ENCODE measurements around the gene NPW.

Gene NPW

DNA sequence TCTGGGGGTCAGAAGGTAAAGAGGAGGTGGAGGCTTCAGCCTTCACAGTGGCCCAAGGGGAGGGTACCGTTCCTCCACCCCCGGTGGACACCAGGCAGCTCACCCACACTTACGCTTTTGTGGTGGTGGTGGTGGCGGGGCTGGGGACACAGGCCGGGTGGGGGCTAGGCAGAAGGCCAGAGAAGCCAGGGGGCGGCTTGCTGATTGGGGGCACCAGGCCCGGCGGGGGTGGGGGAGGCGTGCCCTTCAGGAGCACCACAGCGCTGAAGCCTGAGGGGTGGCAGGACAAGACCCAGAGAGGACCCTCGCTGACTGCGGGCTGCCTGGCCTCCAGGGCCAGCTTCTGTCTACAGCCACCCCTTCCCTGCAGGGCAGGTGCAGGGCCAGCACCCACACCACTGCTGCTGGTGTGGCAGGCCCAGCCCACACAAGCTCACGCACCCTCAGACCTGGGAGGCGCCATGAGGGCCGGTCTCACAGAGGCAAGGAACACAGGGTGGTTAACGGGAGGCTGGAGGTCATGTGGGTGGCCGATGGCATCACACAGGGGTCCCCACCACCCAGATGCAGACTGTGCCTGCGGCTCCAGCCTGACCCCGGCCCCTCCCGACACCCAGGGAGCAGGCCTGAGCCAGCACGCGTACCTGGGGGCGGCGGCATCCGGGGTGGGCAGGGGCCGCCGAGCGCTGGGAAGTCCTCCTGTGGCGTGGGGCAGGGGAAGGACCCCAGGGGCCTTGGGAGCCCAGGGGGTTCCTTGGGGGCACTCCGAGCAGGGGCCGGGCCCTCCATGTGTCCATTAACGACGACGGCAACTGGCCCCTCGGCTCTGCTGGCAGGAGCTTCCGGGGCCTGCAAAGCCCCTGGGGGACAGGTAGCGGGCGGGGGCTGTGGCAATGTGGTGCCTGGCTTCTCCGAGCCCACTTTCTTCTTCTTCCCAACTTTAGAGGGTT, 20.5 kb upstream of the NPW start:
- in situ Hi-C loops (cut with HindIII; ENCODE audit: low pct_ligation_motif_present, low sequenced_read_pairs) = no loop called here
- Histone ChIP-seq H3K4me3 (ENCODE audit: low read depth, low read length) (no peak overlapping the region), H3K27ac (no peak overlapping the region), H3K27me3 (replicated peaks) (no peaks in the 10 kb centered on the region), H3K36me3 (replicated peaks) (peaks cover 69% of the 10 kb centered on the region)
- no peak for DNase-seq
- TF ChIP-seq, protein P1, sequence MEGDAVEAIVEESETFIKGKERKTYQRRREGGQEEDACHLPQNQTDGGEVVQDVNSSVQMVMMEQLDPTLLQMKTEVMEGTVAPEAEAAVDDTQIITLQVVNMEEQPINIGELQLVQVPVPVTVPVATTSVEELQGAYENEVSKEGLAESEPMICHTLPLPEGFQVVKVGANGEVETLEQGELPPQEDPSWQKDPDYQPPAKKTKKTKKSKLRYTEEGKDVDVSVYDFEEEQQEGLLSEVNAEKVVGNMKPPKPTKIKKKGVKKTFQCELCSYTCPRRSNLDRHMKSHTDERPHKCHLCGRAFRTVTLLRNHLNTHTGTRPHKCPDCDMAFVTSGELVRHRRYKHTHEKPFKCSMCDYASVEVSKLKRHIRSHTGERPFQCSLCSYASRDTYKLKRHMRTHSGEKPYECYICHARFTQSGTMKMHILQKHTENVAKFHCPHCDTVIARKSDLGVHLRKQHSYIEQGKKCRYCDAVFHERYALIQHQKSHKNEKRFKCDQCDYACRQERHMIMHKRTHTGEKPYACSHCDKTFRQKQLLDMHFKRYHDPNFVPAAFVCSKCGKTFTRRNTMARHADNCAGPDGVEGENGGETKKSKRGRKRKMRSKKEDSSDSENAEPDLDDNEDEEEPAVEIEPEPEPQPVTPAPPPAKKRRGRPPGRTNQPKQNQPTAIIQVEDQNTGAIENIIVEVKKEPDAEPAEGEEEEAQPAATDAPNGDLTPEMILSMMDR (IDR thresholded peaks at IDR 0.05; ENCODE audit: low read depth, low read length, missing control alignments) = no peak

DNA sequence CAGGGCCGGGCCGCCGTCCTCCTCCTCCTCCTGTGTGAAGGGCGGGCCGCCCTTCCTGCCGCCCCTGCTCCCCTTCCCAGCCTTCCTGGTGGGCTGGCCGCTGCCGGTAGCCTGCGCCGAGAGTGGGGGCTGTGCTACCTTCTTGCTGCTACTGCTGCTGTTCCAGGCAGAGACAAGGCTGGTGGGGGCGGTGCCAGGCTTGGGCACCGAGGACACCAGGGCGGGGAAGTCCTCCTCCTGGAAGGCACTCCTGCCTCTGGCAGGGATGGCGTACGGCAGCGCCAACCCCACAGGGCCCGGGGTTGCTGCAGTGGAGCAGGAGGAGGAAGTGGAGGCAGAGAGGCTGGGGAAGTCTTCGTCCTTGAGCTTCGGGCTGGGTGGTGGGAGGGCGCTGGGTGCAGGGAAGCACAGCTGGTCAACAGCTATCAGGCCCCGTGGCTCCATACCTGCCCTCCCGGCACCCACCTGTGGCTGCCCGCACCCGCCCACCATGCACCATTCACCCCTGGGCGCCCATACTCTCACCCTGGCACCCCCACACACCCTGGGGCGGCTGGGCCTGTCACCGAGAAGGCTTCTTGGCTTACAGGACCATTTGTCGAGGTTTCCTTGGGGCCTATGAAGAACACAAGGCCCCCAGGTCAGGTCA, 19.6 kb upstream of the NPW start:
- Histone ChIP-seq H3K4me3 (ENCODE audit: low read depth, low read length) (no peak overlapping the region), H3K27me3 (replicated peaks) (no peaks in the 10 kb centered on the region), H3K36me3 (replicated peaks) (peaks cover 69% of the 10 kb centered on the region), H3K27ac (no peak overlapping the region)
- in situ Hi-C loops (cut with HindIII; ENCODE audit: low pct_ligation_motif_present, low sequenced_read_pairs) = no loop called here
- TF ChIP-seq, protein P1 (IDR thresholded peaks at IDR 0.05; ENCODE audit: low read depth, low read length, missing control alignments) = no peak
- DNase-seq = no peak

DNA sequence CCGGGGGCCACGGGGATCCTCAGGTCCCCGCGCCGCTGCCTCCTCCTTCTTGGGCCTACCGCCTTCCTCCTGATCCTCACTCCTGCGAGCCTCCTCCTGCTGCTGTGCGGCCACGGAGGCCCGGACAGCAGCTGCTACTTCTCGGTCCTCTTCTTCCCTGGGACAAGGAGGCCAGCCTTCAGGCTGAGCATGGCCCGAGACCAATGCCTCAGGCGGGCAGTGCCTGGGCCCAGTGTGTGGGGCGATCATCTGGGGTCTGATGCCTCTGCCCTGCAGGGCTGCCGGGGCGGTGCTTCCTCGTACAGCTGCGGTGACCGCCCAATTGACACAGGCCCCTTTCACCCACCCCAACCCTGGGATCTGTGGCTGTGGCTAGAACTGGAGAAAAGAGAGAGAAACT, 18.6 kb upstream of the NPW start:
- H3K4me3 ChIP-seq (ENCODE audit: low read depth, low read length) = no peak overlapping the region
- TF ChIP-seq, protein P1 (IDR thresholded peaks at IDR 0.05; ENCODE audit: low read depth, low read length, missing control alignments) = no peak
- no peaks in the 10 kb centered on the region for H3K27me3 ChIP-seq (replicated peaks)
- peaks cover 69% of the 10 kb centered on the region for H3K36me3 ChIP-seq (replicated peaks)
- DNase-seq = no peak
- in situ Hi-C loops (cut with HindIII; ENCODE audit: low pct_ligation_motif_present, low sequenced_read_pairs) = no loop called here
- H3K27ac ChIP-seq = no peak overlapping the region

DNA sequence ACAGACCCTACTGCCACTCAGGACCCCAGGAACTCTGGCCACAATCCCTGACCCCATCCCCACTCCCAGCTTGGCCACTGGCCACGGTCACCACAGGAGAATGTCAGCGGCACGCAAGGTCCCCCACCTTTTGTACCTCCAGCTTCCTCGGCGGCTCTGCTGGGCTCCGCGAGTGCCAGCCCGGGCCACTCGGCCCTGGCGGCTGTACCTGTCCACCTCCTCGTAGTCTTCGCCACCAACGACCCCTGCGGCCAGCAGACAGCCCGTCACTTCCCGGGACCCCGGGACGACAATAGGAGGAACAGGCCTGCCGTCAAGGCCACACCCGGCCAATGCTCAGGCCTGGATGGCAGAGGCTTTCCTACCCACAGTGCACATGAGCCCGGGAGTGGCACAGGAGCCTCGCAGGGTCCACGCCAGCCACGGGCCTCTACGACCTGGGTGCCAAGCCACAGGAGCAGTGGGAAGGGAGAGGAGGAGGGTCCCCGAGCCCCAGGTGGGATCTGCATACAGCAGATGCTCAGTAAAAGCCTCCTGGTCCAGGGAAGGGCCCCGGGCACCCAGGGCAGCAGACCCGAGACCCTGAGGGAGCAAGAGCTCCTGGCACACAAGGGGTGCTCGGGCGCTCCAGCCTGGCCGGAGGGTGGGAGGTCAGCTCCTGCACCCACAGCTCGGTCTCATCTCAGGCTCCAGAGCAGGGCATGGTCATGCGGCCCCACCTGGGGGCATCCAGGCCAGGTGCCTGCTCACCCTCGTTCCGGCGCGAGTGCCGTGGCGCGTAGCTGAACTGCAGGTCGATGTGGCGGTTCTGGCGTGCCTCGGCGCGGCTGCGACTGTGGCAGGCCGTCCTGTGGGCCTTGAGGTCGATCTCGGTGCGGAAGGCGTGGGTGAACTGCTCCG, 17.9 kb upstream of the NPW start:
- H3K27ac ChIP-seq = no peak overlapping the region
- H3K36me3 ChIP-seq (replicated peaks) = peaks cover 66% of the 10 kb centered on the region
- DNase-seq = no peak
- H3K27me3 ChIP-seq (replicated peaks) = no peaks in the 10 kb centered on the region
- in situ Hi-C loops (cut with HindIII; ENCODE audit: low pct_ligation_motif_present, low sequenced_read_pairs) = no loop called here
- TF ChIP-seq, protein P1 (IDR thresholded peaks at IDR 0.05; ENCODE audit: low read depth, low read length, missing control alignments) = no peak
- no peak overlapping the region for H3K4me3 ChIP-seq (ENCODE audit: low read depth, low read length)

DNA sequence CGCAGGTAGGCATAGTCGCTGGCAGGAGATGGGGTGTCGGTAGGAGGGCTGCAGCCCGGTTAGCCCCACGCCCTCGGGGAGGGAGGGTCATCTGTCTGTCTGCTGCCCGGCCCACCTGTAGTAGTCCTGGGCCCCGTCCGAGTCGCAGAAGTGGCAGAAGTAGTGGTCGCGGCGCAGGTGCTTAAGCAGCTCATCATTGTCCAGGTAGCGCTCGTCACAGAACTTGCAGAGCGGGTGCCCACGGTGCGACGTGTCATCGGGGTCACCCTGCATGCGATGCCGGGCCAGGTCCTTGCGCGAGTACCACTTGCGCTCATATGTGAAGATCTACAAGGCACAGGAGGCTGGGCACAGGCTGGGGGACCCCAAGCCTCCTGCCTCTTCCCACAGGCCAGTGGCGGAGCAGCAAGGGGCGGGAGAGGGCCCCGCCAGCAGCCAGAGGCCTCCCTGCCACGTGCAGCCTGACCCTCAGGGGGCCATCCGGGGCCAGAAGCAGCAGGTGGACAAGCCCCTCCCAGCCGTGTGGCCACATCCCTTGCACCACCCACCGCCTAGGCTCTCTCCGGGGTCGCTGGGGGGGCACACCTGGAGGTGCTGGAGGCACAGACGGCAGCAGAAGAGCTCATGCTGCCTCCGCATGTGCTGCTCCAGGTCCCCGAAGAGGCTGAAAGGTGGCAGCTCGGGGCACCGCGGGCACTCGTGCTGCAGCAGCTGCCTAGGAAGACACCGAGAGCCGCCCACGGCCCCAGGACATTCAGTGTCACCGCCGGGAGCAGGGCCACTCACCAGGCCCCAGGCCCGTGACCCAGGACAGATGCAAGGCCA, 17.0 kb upstream of the NPW start:
- in situ Hi-C loops (cut with HindIII; ENCODE audit: low pct_ligation_motif_present, low sequenced_read_pairs) = no loop called here

More for the DNA sequence above, 17.0 kb upstream of the NPW start:
- Histone ChIP-seq H3K4me3 (ENCODE audit: low read depth, low read length) (no peak overlapping the region), H3K27me3 (replicated peaks) (no peaks in the 10 kb centered on the region), H3K27ac (no peak overlapping the region), H3K36me3 (replicated peaks) (peaks cover 58% of the 10 kb centered on the region)
- TF ChIP-seq, protein P1 (IDR thresholded peaks at IDR 0.05; ENCODE audit: low read depth, low read length, missing control alignments) = no peak
- DNase-seq = no peak

Measured in brain microvascular endothelial cell (primary cell).